PC-9 (cell line): ENCODE results near the gene TRPM8.
"Not testable (repeated sequence)": the region's sequence is repeated elsewhere in the genome, so short reads cannot be mapped to it uniquely, and the experiment has no call there.

Experiments used
- EZH2 ChIP-seq: fragments of 200-600 bp; sonication (generic); IDR thresholded peaks from 2 replicates; pipeline ENCODE4 v1.8.0; 2017; ENCODE audit warnings: antibody characterized with exemption, low read depth
- TF ChIP-seq, protein P1 (sequence below): fragments of 200-600 bp; sonication (generic); conservative IDR thresholded peaks from 2 replicates; pipeline ENCODE4 v1.6.1; 2017; ENCODE audit warnings: mixed run types, antibody characterized with exemption, mild to moderate bottlenecking, moderate library complexity

GRCh38 chr2:233896253-233896652, 20.9 kb upstream of the TRPM8 start:
- TF ChIP-seq, protein P1, sequence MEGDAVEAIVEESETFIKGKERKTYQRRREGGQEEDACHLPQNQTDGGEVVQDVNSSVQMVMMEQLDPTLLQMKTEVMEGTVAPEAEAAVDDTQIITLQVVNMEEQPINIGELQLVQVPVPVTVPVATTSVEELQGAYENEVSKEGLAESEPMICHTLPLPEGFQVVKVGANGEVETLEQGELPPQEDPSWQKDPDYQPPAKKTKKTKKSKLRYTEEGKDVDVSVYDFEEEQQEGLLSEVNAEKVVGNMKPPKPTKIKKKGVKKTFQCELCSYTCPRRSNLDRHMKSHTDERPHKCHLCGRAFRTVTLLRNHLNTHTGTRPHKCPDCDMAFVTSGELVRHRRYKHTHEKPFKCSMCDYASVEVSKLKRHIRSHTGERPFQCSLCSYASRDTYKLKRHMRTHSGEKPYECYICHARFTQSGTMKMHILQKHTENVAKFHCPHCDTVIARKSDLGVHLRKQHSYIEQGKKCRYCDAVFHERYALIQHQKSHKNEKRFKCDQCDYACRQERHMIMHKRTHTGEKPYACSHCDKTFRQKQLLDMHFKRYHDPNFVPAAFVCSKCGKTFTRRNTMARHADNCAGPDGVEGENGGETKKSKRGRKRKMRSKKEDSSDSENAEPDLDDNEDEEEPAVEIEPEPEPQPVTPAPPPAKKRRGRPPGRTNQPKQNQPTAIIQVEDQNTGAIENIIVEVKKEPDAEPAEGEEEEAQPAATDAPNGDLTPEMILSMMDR, result not testable (repeated sequence)
- TF ChIP-seq EZH2, result not testable (repeated sequence)
